Right ventricle myocardium superior (tissue), 1 donor: ENCODE results near the gene DNAI4. TPM values are rescaled to one million over a fixed set of nuclear protein-coding genes. Genes with fewer than 3 reads are reported as not detected.
"Not testable (repeated sequence)": the region's sequence is repeated elsewhere in the genome, so short reads cannot be mapped to it uniquely, and the experiment has no call there.

Experiments used
- ATAC-seq: fragments of 200-7000 bp; cut with Tn5 transposase; one replicate; pipeline ENCODE4 v1.9.1; 2020; ENCODE audit warnings: mild to moderate bottlenecking; ENCODE audit not compliant: poor library complexity
- DNase-seq: peaks from one replicate; pipeline ENCODE4 v3.0.0-alpha.2; 2020
- intact Hi-C: fragments of 100-400 bp; cut with DNase I; formaldehyde crosslinking; loops from one replicate; pipeline ENCODE4 v1.11.2; 2022
- total RNA-seq: library from RNA; stranded (reverse); fragmentation: NEBNext Ultra II Directional; extraction: Animal tissue kit (Norgen Biotek cat#: 25700); gene quantifications from one replicate; pipeline ENCODE4 v1.2.1, GENCODE V29; 2021
- donor health status: DM: no; HTN: yes; CAD: no; lungs with severe emphysema.

DNAI4 gene
- total RNA-seq, 1 donor from 2014 or later: 13.5 TPM

- intact Hi-C loops: no loop called here
Observed at GRCh38 chr1:66931590-66931989, 6.9 kb upstream of the DNAI4 start.

GRCh38 chr1:66930823-66931174 is 6.1 kb upstream of the DNAI4 start:
- no peak for ATAC-seq

More at GRCh38 chr1:66931590-66931989, 6.9 kb upstream of the DNAI4 start:
- DNase-seq (no peak), ATAC-seq (no peak)

GRCh38 chr1:66929999-66930822 is 5.6 kb upstream of the DNAI4 start:
- ATAC-seq (peak; percentile 92), DNase-seq (peak; percentile 97)
- intact Hi-C loops: loop anchor here (10.0 kb wide), 1 partner anchor 125 kb away; the partner anchor contains the start of gene SLC35D1

More at GRCh38 chr1:66930823-66931174, 6.1 kb upstream of the DNAI4 start:
- intact Hi-C loops: no loop called here
- DNase-seq: no peak

- ATAC-seq: no peak
- intact Hi-C loops: loop anchor here (10.0 kb wide), 1 partner anchor 125 kb away; the partner anchor contains the start of gene SLC35D1
- DNase-seq: no peak
Observed at GRCh38 chr1:66929691-66929998, 5.0 kb upstream of the DNAI4 start.

- ATAC-seq (no peak), DNase-seq (no peak)
- intact Hi-C loops: loop anchor here (10.0 kb wide), 1 partner anchor 126 kb away; the partner anchor contains the start of gene SLC35D1
Observed at GRCh38 chr1:66929146-66929688, 4.6 kb upstream of the DNAI4 start.

- no peak for ATAC-seq
- intact Hi-C loops: loop anchor here (10.0 kb wide), 1 partner anchor 127 kb away; the partner anchor contains the start of gene SLC35D1
- DNase-seq: no peak
Observed at GRCh38 chr1:66927528-66927927, 2.9 kb upstream of the DNAI4 start.

GRCh38 chr1:66925944-66926343 is 1.3 kb upstream of the DNAI4 start:
- no peak for DNase-seq
- intact Hi-C loops: loop anchor here (10.0 kb wide), 1 partner anchor 129 kb away; the partner anchor contains the start of gene SLC35D1
- no peak for ATAC-seq

- DNase-seq (no peak), ATAC-seq (peak; percentile 0)
- intact Hi-C loops: loop anchor here (10.0 kb wide), 1 partner anchor 129 kb away; the partner anchor contains the start of gene SLC35D1
Observed at GRCh38 chr1:66925558-66925910, 878 bp upstream of the DNAI4 start.

- no peak for DNase-seq
- intact Hi-C loops: loop anchor here (10.0 kb wide), 1 partner anchor 134 kb away; the partner anchor contains the start of gene SLC35D1
- ATAC-seq: no peak
Observed at GRCh38 chr1:66920543-66920942, 4.1 kb downstream of the DNAI4 start.

GRCh38 chr1:66919828-66920227 is 4.8 kb downstream of the DNAI4 start:
- DNase-seq (no peak), ATAC-seq (no peak)
- intact Hi-C loops: loop anchor here (10.0 kb wide), 1 partner anchor 135 kb away; the partner anchor contains the start of gene SLC35D1

GRCh38 chr1:66919063-66919462 is 5.6 kb downstream of the DNAI4 start:
- ATAC-seq: no peak
- intact Hi-C loops: no loop called here

GRCh38 chr1:66917476-66917875 is 7.2 kb downstream of the DNAI4 start:
- ATAC-seq: no peak
- intact Hi-C loops: no loop called here
- no peak for DNase-seq

More at GRCh38 chr1:66919063-66919462, 5.6 kb downstream of the DNAI4 start:
- no peak for DNase-seq

GRCh38 chr1:66916320-66916719 is 8.3 kb downstream of the DNAI4 start:
- no peak for DNase-seq
- no peak for ATAC-seq
- intact Hi-C loops: no loop called here

- ATAC-seq, DNase-seq, intact Hi-C loops: not testable (repeated sequence)
Observed at GRCh38 chr1:66915203-66915602, 9.5 kb downstream of the DNAI4 start.

GRCh38 chr1:66893712-66894111 is 30.9 kb downstream of the DNAI4 start:
- intact Hi-C loops: no loop called here
- DNase-seq (no peak), ATAC-seq (no peak)

GRCh38 chr1:66890621-66891020 is 34.0 kb downstream of the DNAI4 start:
- no peak for ATAC-seq
- DNase-seq: no peak
- intact Hi-C loops: no loop called here

- DNase-seq: no peak
- intact Hi-C loops: no loop called here
- ATAC-seq: no peak
Observed at GRCh38 chr1:66889030-66889429, 35.6 kb downstream of the DNAI4 start.

GRCh38 chr1:66876664-66877063 is 48.0 kb downstream of the DNAI4 start:
- intact Hi-C loops: no loop called here
- ATAC-seq (no peak), DNase-seq (no peak)

- intact Hi-C loops: no loop called here
- ATAC-seq: no peak
- DNase-seq: no peak
Observed at GRCh38 chr1:66873111-66873510, 51.5 kb downstream of the DNAI4 start.

GRCh38 chr1:66872024-66872423 is 52.6 kb downstream of the DNAI4 start:
- intact Hi-C loops, ATAC-seq, DNase-seq: not testable (repeated sequence)
